ENCODE measurements around the gene RBKS. TPM values are rescaled to one million over a fixed set of nuclear protein-coding genes. Genes with fewer than 3 reads are reported as not detected.

The RBKS gene
- total and polyA plus RNA-seq, 4 donors: 0.90 to 6.5 (median 4.6) TPM

- Histone ChIP-seq H3K36me3 (ENCODE audit: control insufficient read depth in 1 of 2, insufficient read depth in 2 of 2, low read length in 1 of 2) (no peaks in the 10 kb centered on the region), H3K4me1 (ENCODE audit: control insufficient read depth in 1 of 2, insufficient read depth in 2 of 2, low read length in 2 of 2) (peaks cover 0 to 1% of the 10 kb centered on the region in 2 donors), H3K27ac (ENCODE audit: low read depth in 1 of 2, low read length in 2 of 2) (no peak overlapping the region), H3K4me3 (ENCODE audit: low read length in 2 of 2) (no peak overlapping the region), H3K27me3 (ENCODE audit: control insufficient read depth in 1 of 2, insufficient read depth in 2 of 2, low read length in 1 of 2) (no peaks in the 10 kb centered on the region), H3K9me3 (ENCODE audit: control insufficient read depth, low read length) (no peaks in the 10 kb centered on the region)
- DNase-seq: no peak
- no peak for ATAC-seq (ENCODE audit: low FRiP score)
- WGBS, 2 donors: 93% methylated on average over 2 of the region's 2 CpGs
- intact Hi-C loops (cut with DNase I): no loop called here
These were observed 81.8 kb downstream of the RBKS start for GRCh38 chr2:27808418-27808817.

GRCh38 chr2:27807476-27807875, 82.7 kb downstream of the RBKS start:
- H3K27ac ChIP-seq (ENCODE audit: low read depth in 1 of 2, low read length in 2 of 2): no peak overlapping the region
- H3K4me1 ChIP-seq (ENCODE audit: control insufficient read depth in 1 of 2, insufficient read depth in 2 of 2, low read length in 2 of 2): peaks cover 0 to 1% of the 10 kb centered on the region in 2 donors
- 82 to 83% methylated on average over 4 of the region's 4 CpGs for WGBS, 2 donors
- no peak for ATAC-seq (ENCODE audit: low FRiP score)
- H3K9me3 ChIP-seq (ENCODE audit: control insufficient read depth, low read length): no peaks in the 10 kb centered on the region
- H3K27me3 ChIP-seq (ENCODE audit: control insufficient read depth in 1 of 2, insufficient read depth in 2 of 2, low read length in 1 of 2): no peaks in the 10 kb centered on the region
- intact Hi-C loops (cut with DNase I): no loop called here
- H3K36me3 ChIP-seq (ENCODE audit: control insufficient read depth in 1 of 2, insufficient read depth in 2 of 2, low read length in 1 of 2): no peaks in the 10 kb centered on the region
- peak in 1 of 2 donors; percentile 76 for DNase-seq
- no peak overlapping the region for H3K4me3 ChIP-seq (ENCODE audit: low read length in 2 of 2)

GRCh38 chr2:27806311-27807059, 83.7 kb downstream of the RBKS start:
- Histone ChIP-seq H3K27me3 (ENCODE audit: control insufficient read depth in 1 of 2, insufficient read depth in 2 of 2, low read length in 1 of 2) (no peaks in the 10 kb centered on the region), H3K27ac (ENCODE audit: low read depth in 1 of 2, low read length in 2 of 2) (no peak overlapping the region), H3K9me3 (ENCODE audit: control insufficient read depth, low read length) (no peaks in the 10 kb centered on the region), H3K36me3 (ENCODE audit: control insufficient read depth in 1 of 2, insufficient read depth in 2 of 2, low read length in 1 of 2) (no peaks in the 10 kb centered on the region), H3K4me1 (ENCODE audit: control insufficient read depth in 1 of 2, insufficient read depth in 2 of 2, low read length in 2 of 2) (peaks cover 0 to 1% of the 10 kb centered on the region in 2 donors), H3K4me3 (ENCODE audit: low read length in 2 of 2) (no peak overlapping the region)
- 96% methylated on average over 5 of the region's 5 CpGs for WGBS, 2 donors
- intact Hi-C loops (cut with DNase I): no loop called here
- ATAC-seq (ENCODE audit: low FRiP score) (no peak), DNase-seq (no peak)

- Histone ChIP-seq H3K4me1 (ENCODE audit: control insufficient read depth in 1 of 2, insufficient read depth in 2 of 2, low read length in 2 of 2) (peaks cover 0 to 7% of the 10 kb centered on the region in 2 donors), H3K9me3 (ENCODE audit: control insufficient read depth, low read length) (no peaks in the 10 kb centered on the region), H3K27ac (ENCODE audit: low read depth in 1 of 2, low read length in 2 of 2) (no peak overlapping the region), H3K4me3 (ENCODE audit: low read length in 2 of 2) (no peak overlapping the region), H3K27me3 (ENCODE audit: control insufficient read depth in 1 of 2, insufficient read depth in 2 of 2, low read length in 1 of 2) (no peaks in the 10 kb centered on the region), H3K36me3 (ENCODE audit: control insufficient read depth in 1 of 2, insufficient read depth in 2 of 2, low read length in 1 of 2) (no peaks in the 10 kb centered on the region)
- intact Hi-C loops (cut with DNase I): no loop called here
- ATAC-seq (ENCODE audit: low FRiP score) (no peak), DNase-seq (no peak)
- 19 to 21% methylated on average over 3 of the region's 3 CpGs for WGBS, 2 donors
These were observed 85.0 kb downstream of the RBKS start for GRCh38 chr2:27805180-27805579.

- no peak overlapping the region for H3K4me3 ChIP-seq (ENCODE audit: low read length in 2 of 2)
- no peaks in the 10 kb centered on the region for H3K36me3 ChIP-seq (ENCODE audit: control insufficient read depth in 1 of 2, insufficient read depth in 2 of 2, low read length in 1 of 2)
- ATAC-seq (ENCODE audit: low FRiP score): no peak
- no peaks in the 10 kb centered on the region for H3K9me3 ChIP-seq (ENCODE audit: control insufficient read depth, low read length)
- DNase-seq: no peak
- no peaks in the 10 kb centered on the region for H3K27me3 ChIP-seq (ENCODE audit: control insufficient read depth in 1 of 2, insufficient read depth in 2 of 2, low read length in 1 of 2)
- intact Hi-C loops (cut with DNase I): no loop called here
- no peak overlapping the region for H3K27ac ChIP-seq (ENCODE audit: low read depth in 1 of 2, low read length in 2 of 2)
- H3K4me1 ChIP-seq (ENCODE audit: control insufficient read depth in 1 of 2, insufficient read depth in 2 of 2, low read length in 2 of 2): peaks cover 0 to 6% of the 10 kb centered on the region in 2 donors
These were observed 86.0 kb downstream of the RBKS start for GRCh38 chr2:27804146-27804545.

GRCh38 chr2:27803046-27803445, 87.1 kb downstream of the RBKS start:
- ATAC-seq (ENCODE audit: low FRiP score) (no peak), DNase-seq (no peak)
- 84 to 86% methylated on average over 2 of the region's 2 CpGs for whole genome bisulfite sequencing, 2 donors
- Histone ChIP-seq H3K36me3 (ENCODE audit: control insufficient read depth in 1 of 2, insufficient read depth in 2 of 2, low read length in 1 of 2) (no peaks in the 10 kb centered on the region), H3K9me3 (ENCODE audit: control insufficient read depth, low read length) (no peaks in the 10 kb centered on the region), H3K27me3 (ENCODE audit: control insufficient read depth in 1 of 2, insufficient read depth in 2 of 2, low read length in 1 of 2) (no peaks in the 10 kb centered on the region), H3K27ac (ENCODE audit: low read depth in 1 of 2, low read length in 2 of 2) (no peak overlapping the region), H3K4me3 (ENCODE audit: low read length in 2 of 2) (no peak overlapping the region), H3K4me1 (ENCODE audit: control insufficient read depth in 1 of 2, insufficient read depth in 2 of 2, low read length in 2 of 2) (peaks cover 3 to 6% of the 10 kb centered on the region in 2 donors)
- intact Hi-C loops (cut with DNase I): no loop called here

- ATAC-seq (ENCODE audit: low FRiP score) (no peak), DNase-seq (no peak)
- intact Hi-C loops (cut with DNase I): no loop called here
- Histone ChIP-seq H3K4me1 (ENCODE audit: control insufficient read depth in 1 of 2, insufficient read depth in 2 of 2, low read length in 2 of 2) (peaks cover 3 to 6% of the 10 kb centered on the region in 2 donors), H3K9me3 (ENCODE audit: control insufficient read depth, low read length) (no peaks in the 10 kb centered on the region), H3K36me3 (ENCODE audit: control insufficient read depth in 1 of 2, insufficient read depth in 2 of 2, low read length in 1 of 2) (no peaks in the 10 kb centered on the region), H3K27ac (ENCODE audit: low read depth in 1 of 2, low read length in 2 of 2) (no peak overlapping the region), H3K4me3 (ENCODE audit: low read length in 2 of 2) (no peak overlapping the region), H3K27me3 (ENCODE audit: control insufficient read depth in 1 of 2, insufficient read depth in 2 of 2, low read length in 1 of 2) (no peaks in the 10 kb centered on the region)
- 91 to 93% methylated on average over 6 of the region's 6 CpGs for WGBS, 2 donors
These were observed 87.6 kb downstream of the RBKS start for GRCh38 chr2:27802547-27802946.

- no peaks in the 10 kb centered on the region for H3K36me3 ChIP-seq (ENCODE audit: control insufficient read depth in 1 of 2, insufficient read depth in 2 of 2, low read length in 1 of 2)
- intact Hi-C loops (cut with DNase I): no loop called here
- WGBS, 2 donors: 31 to 32% methylated on average over 6 of the region's 6 CpGs
- H3K4me3 ChIP-seq (ENCODE audit: low read length in 2 of 2): no peak overlapping the region
- peak overlapping the region in 1 of 2 donors; percentile 99 for H3K27ac ChIP-seq (ENCODE audit: low read depth in 1 of 2, low read length in 2 of 2)
- DNase-seq (no peak), ATAC-seq (ENCODE audit: low FRiP score) (no peak)
- peaks cover 6 to 14% of the 10 kb centered on the region in 2 donors for H3K4me1 ChIP-seq (ENCODE audit: control insufficient read depth in 1 of 2, insufficient read depth in 2 of 2, low read length in 2 of 2)
- no peaks in the 10 kb centered on the region for H3K9me3 ChIP-seq (ENCODE audit: control insufficient read depth, low read length)
- no peaks in the 10 kb centered on the region for H3K27me3 ChIP-seq (ENCODE audit: control insufficient read depth in 1 of 2, insufficient read depth in 2 of 2, low read length in 1 of 2)
These were observed 89.3 kb downstream of the RBKS start for GRCh38 chr2:27800856-27801255.

- Histone ChIP-seq H3K27ac (ENCODE audit: low read depth in 1 of 2, low read length in 2 of 2) (peak overlapping the region; percentile 62 to 99), H3K4me1 (ENCODE audit: control insufficient read depth in 1 of 2, insufficient read depth in 2 of 2, low read length in 2 of 2) (peaks cover 6 to 21% of the 10 kb centered on the region in 2 donors), H3K27me3 (ENCODE audit: control insufficient read depth in 1 of 2, insufficient read depth in 2 of 2, low read length in 1 of 2) (no peaks in the 10 kb centered on the region), H3K36me3 (ENCODE audit: control insufficient read depth in 1 of 2, insufficient read depth in 2 of 2, low read length in 1 of 2) (no peaks in the 10 kb centered on the region), H3K4me3 (ENCODE audit: low read length in 2 of 2) (no peak overlapping the region), H3K9me3 (ENCODE audit: control insufficient read depth, low read length) (no peaks in the 10 kb centered on the region)
- DNase-seq (peak in 1 of 2 donors; percentile 79), ATAC-seq (ENCODE audit: low FRiP score) (peak; percentile 51)
- WGBS, 2 donors: 7 to 8% methylated on average over 4 of the region's 4 CpGs
- intact Hi-C loops (cut with DNase I): loop anchor here (2.0 to 10.0 kb wide), 6 partner anchors 77 to 598 kb away; partner anchors contain the start of gene FOSL2 (in 1 of the 2)
These were observed 90.6 kb downstream of the RBKS start for GRCh38 chr2:27799646-27800010.

Measured in aorta (tissue), 5 donors.